IMR-90 (cell line): ENCODE measurements around the gene SERPINI2. TPM values are rescaled to one million over a fixed set of nuclear protein-coding genes. Genes with fewer than 3 reads are reported as not detected.

Experiments
- ATAC-seq: fragments of 200-7000 bp; cut with Tn5 transposase; 2 replicates; pipeline ENCODE4 v1.9.1; 2020; ENCODE audit warnings: low read depth, mild to moderate bottlenecking, moderate library complexity
- BruUV-seq: library from RNA; stranded (reverse); fragments of 400-500 nt; replicated peaks from 2 replicates; lab custom pipeline; 2021; lab: Mats Ljungman, UMichigan
- CTCF ChIA-PET: fragments of 300-600 bp; formaldehyde crosslinking; extraction: SDS; loops from one replicate; lab custom pipeline; 2021; ENCODE audit warnings: antibody characterized with exemption; lab: Yijun Ruan, JAX
- POLR2A ChIA-PET: fragments of 300-600 bp; sonication (Branson Sonifier 250); formaldehyde crosslinking; loops from one replicate; lab custom pipeline; 2022; ENCODE audit warnings: antibody characterized with exemption; ENCODE audit not compliant: unreplicated experiment; lab: Charles Lee
- DNase-seq: peaks from one replicate; pipeline ENCODE4 v3.0.0; 2013
- H2AFZ ChIP-seq: replicated peaks from 2 replicates; pipeline ENCODE3; 2013; ENCODE audit warnings: low read length, mild to moderate bottlenecking; ENCODE audit not compliant: poor library complexity
- H2AK5ac ChIP-seq: 2 replicates; pipeline ENCODE4 v1.6.1; 2013; ENCODE audit warnings: low read depth, low read length, inconsistent platforms
- H2AK9ac ChIP-seq: replicated peaks from 2 replicates; pipeline ENCODE3; 2013; ENCODE audit warnings: mild to moderate bottlenecking, low read depth, low read length, moderate library complexity; ENCODE audit not compliant: poor library complexity
- H2BK120ac ChIP-seq: 2 replicates; pipeline ENCODE4 v1.6.1; 2013; ENCODE audit warnings: low read depth, low read length, inconsistent platforms
- H2BK15ac ChIP-seq: 3 replicates; pipeline ENCODE4 v1.6.1; 2013; ENCODE audit warnings: low read depth, low read length, inconsistent platforms
- H2BK20ac ChIP-seq: 2 replicates; pipeline ENCODE4 v1.6.1; 2013; ENCODE audit warnings: low read depth, mild to moderate bottlenecking, inconsistent platforms, low read length, moderate library complexity
- H2BK5ac ChIP-seq: 2 replicates; pipeline ENCODE4 v1.6.1; 2013; ENCODE audit warnings: mild to moderate bottlenecking, low read depth, low read length, inconsistent platforms; ENCODE audit not compliant: poor library complexity, severe bottlenecking
- H3K14ac ChIP-seq: replicated peaks from 2 replicates; pipeline ENCODE4 v1.6.1; 2013; ENCODE audit warnings: low read depth, low read length, inconsistent platforms
- H3K18ac ChIP-seq: 2 replicates; pipeline ENCODE4 v1.6.1; 2013; ENCODE audit warnings: low read depth, low read length, control low read depth
- H3K23ac ChIP-seq: 2 replicates; pipeline ENCODE4 v1.6.1; 2013; ENCODE audit warnings: low read depth, low read length, inconsistent platforms
- H3K27ac ChIP-seq: 2 replicates; pipeline ENCODE4 v1.5.1; 2013; ENCODE audit warnings: mild to moderate bottlenecking, control low read depth, low read length; ENCODE audit not compliant: insufficient read depth
- H3K27me3 ChIP-seq: 2 replicates; pipeline ENCODE4 v1.6.1; 2013; ENCODE audit warnings: low read length; ENCODE audit not compliant: control insufficient read depth, insufficient read depth
- H3K36me3 ChIP-seq: 2 replicates; pipeline ENCODE4 v1.6.1; 2013; ENCODE audit warnings: low read length, mixed read lengths; ENCODE audit not compliant: control insufficient read depth, insufficient read depth
- H3K4ac ChIP-seq: 2 replicates; pipeline ENCODE4 v1.6.1; 2013; ENCODE audit warnings: low read depth, low read length, inconsistent platforms
- H3K4me1 ChIP-seq: 2 replicates; pipeline ENCODE4 v1.6.1; 2013; ENCODE audit warnings: low read length, mixed read lengths; ENCODE audit not compliant: control insufficient read depth, insufficient read depth
- H3K4me2 ChIP-seq: 2 replicates; pipeline ENCODE4 v1.6.1; 2013; ENCODE audit warnings: low read depth, mild to moderate bottlenecking, control low read depth, low read length, moderate library complexity
- H3K4me3 ChIP-seq: 2 replicates; pipeline ENCODE4 v1.5.1; 2013; ENCODE audit warnings: low read depth, mild to moderate bottlenecking, control low read depth, low read length, moderate library complexity; ENCODE audit not compliant: insufficient read depth
- H3K56ac ChIP-seq: 2 replicates; pipeline ENCODE4 v1.6.1; 2013; ENCODE audit warnings: low read length, inconsistent platforms; ENCODE audit not compliant: insufficient read depth; ENCODE audit errors: extremely low read depth
- H3K79me1 ChIP-seq, 2 experiments: 2 replicates each; pipeline ENCODE4 v1.6.1; 2013; ENCODE audit warnings: low read length in 2 of 2, inconsistent platforms in 1 of 2, low read depth in 1 of 2
- H3K9ac ChIP-seq: 2 replicates; pipeline ENCODE4 v1.6.1; 2013; ENCODE audit warnings: low read depth, low read length, control low read depth
- H3K9me1 ChIP-seq: 2 replicates; pipeline ENCODE4 v1.6.1; 2013; ENCODE audit warnings: low read length, inconsistent platforms; ENCODE audit not compliant: insufficient read depth
- H3K9me3 ChIP-seq: 2 replicates; pipeline ENCODE4 v1.6.1; 2013; ENCODE audit warnings: low read length; ENCODE audit not compliant: control insufficient read depth, insufficient read depth
- H4K20me1 ChIP-seq: 2 replicates; pipeline ENCODE4 v1.6.1; 2013; ENCODE audit warnings: low read length, inconsistent platforms; ENCODE audit not compliant: insufficient read depth
- H4K5ac ChIP-seq: 2 replicates; pipeline ENCODE4 v1.6.1; 2013; ENCODE audit warnings: mild to moderate bottlenecking, low read depth, low read length, control low read depth
- H4K8ac ChIP-seq, 2 experiments: 2 replicates each; pipeline ENCODE4 v1.6.1; 2013; ENCODE audit warnings: low read depth in 2 of 2, low read length in 2 of 2, control low read depth in 1 of 2, inconsistent platforms in 1 of 2
- H4K91ac ChIP-seq: 2 replicates; pipeline ENCODE4 v1.6.1; 2013; ENCODE audit warnings: low read depth, low read length, inconsistent platforms; ENCODE audit not compliant: insufficient read depth
- BHLHE40 ChIP-seq: fragments of 150-350 bp; IDR thresholded peaks from 2 replicates; pipeline ENCODE4 v1.6.1; 2016; ENCODE audit warnings: mild to moderate bottlenecking, low read depth, low read length
- CEBPB ChIP-seq: IDR thresholded peaks from 2 replicates; pipeline ENCODE4 v1.6.1; 2012; ENCODE audit warnings: low read depth, low read length, improper control_type of control experiment
- CHD1 ChIP-seq: IDR thresholded peaks from 2 replicates; pipeline ENCODE4 v1.6.1; 2012; ENCODE audit warnings: low read depth, low read length, improper control_type of control experiment
- CTCF ChIP-seq: conservative IDR thresholded peaks from 2 replicates; pipeline ENCODE4 v1.5.1; 2012; ENCODE audit warnings: mild to moderate bottlenecking, low read depth, low read length, improper control_type of control experiment
- ELK1 ChIP-seq: fragments of 150-350 bp; IDR thresholded peaks from 2 replicates; pipeline ENCODE4 v1.6.1; 2016; ENCODE audit warnings: low read depth, mild to moderate bottlenecking, low read length, moderate library complexity, borderline replicate concordance
- FOS ChIP-seq: fragments of 150-350 bp; IDR thresholded peaks from 2 replicates; pipeline ENCODE4 v1.6.1; 2016; ENCODE audit warnings: low read depth, low read length
- MAFK ChIP-seq: IDR thresholded peaks from 2 replicates; pipeline ENCODE4 v1.6.1; 2012; ENCODE audit warnings: low read depth, low read length, improper control_type of control experiment
- MAZ ChIP-seq: IDR thresholded peaks from 2 replicates; pipeline ENCODE4 v1.6.1; 2012; ENCODE audit warnings: low read depth, mild to moderate bottlenecking, low read length, improper control_type of control experiment, moderate library complexity, borderline replicate concordance
- MXI1 ChIP-seq: IDR thresholded peaks from 2 replicates; pipeline ENCODE4 v1.6.1; 2012; ENCODE audit warnings: low read depth, mild to moderate bottlenecking, low read length, moderate library complexity, borderline replicate concordance
- NFE2L2 ChIP-seq: fragments of 150-350 bp; IDR thresholded peaks from 2 replicates; pipeline ENCODE4 v1.6.1; 2016; ENCODE audit warnings: low read depth, mild to moderate bottlenecking, low read length
- POLR2A ChIP-seq: IDR thresholded peaks from 2 replicates; pipeline ENCODE4 v1.6.1; 2012; ENCODE audit warnings: mild to moderate bottlenecking, low read depth, low read length
- RAD21 ChIP-seq: IDR thresholded peaks from 2 replicates; pipeline ENCODE4 v1.6.1; 2012; ENCODE audit warnings: low read length, improper control_type of control experiment
- RCOR1 ChIP-seq: IDR thresholded peaks from 2 replicates; pipeline ENCODE4 v1.6.1; 2012; ENCODE audit warnings: mild to moderate bottlenecking, low read length, improper control_type of control experiment; ENCODE audit not compliant: insufficient replicate concordance
- RFX5 ChIP-seq: IDR thresholded peaks from 2 replicates; pipeline ENCODE4 v1.8.0; 2012; ENCODE audit warnings: low read depth, mild to moderate bottlenecking, low read length, moderate library complexity
- SMC3 ChIP-seq: fragments of 150-350 bp; IDR thresholded peaks from 2 replicates; pipeline ENCODE4 v1.6.1; 2016; ENCODE audit warnings: low read depth, mild to moderate bottlenecking, antibody characterized with exemption, low read length, moderate library complexity
- USF2 ChIP-seq: fragments of 150-350 bp; IDR thresholded peaks from 2 replicates; pipeline ENCODE4 v1.6.1; 2017; ENCODE audit warnings: mild to moderate bottlenecking, antibody characterized with exemption, low read length, low read depth
- WGBS, 2 experiments: methylation state at CpG; one replicate each; pipeline versions ENCODE4 v1.1.5 to v1.1.7; 2013; ENCODE audit warnings: missing lambda C conversion rate in 2 of 2; ENCODE audit not compliant: insufficient read length in 1 of 2; ENCODE audit errors: extremely low coverage in 2 of 2; 5-methylcytosine and 5-hydroxymethylcytosine counted together
- dilution Hi-C: fragments of 300-500 bp; cut with HindIII; formaldehyde crosslinking; loops from one replicate; pipeline ENCODE4 v1.14.3; 2018; ENCODE audit warnings: low sequenced_read_pairs; ENCODE audit not compliant: unreplicated experiment
- in situ Hi-C: fragments of 300-500 bp; cut with MboI; formaldehyde crosslinking; loops from 3 replicates; pipeline ENCODE4 v1.14.3; 2019; ENCODE audit warnings: low sequenced_read_pairs, inconsistent platforms, mixed read lengths
- intact Hi-C: fragments of 100-400 bp; cut with micrococcal nuclease; formaldehyde crosslinking; loops from 2 replicates; pipeline ENCODE4 v1.10.0; 2022
- polyA plus RNA-seq, 3 experiments: library from polyadenylated mRNA; depleted of rRNA; stranded (reverse); fragments of >200 nt; gene quantifications; 2 replicates each; pipeline ENCODE4 v1.2.3, GENCODE V29; 2012; ENCODE audit warnings: low replicate concordance in 1 of 3
- total RNA-seq: library from RNA; depleted of rRNA; stranded (reverse); fragments of >200 nt; gene quantifications from 2 replicates; pipeline ENCODE4 v1.2.3, GENCODE V29; 2012

Gene SERPINI2
- total and polyA plus RNA-seq, 2 of the 4 experiments (the other 2 are of a cell fraction) = not detected

GRCh38 chr3:167437428-167438139 lies 36.3 kb downstream of the SERPINI2 start:
- H2BK15ac ChIP-seq = no peak overlapping the region
- no peak for DNase-seq
- H2BK120ac ChIP-seq = no peak overlapping the region
- H3K4me1 ChIP-seq = no peaks in the 10 kb centered on the region
- in situ Hi-C loops (no loop called here), dilution Hi-C loops (no loop called here), intact Hi-C loops (no loop called here)
- WGBS, 2 experiments = no CpG with 5 or more reads among the region's 2 CpGs
- no peak overlapping the region for H2BK5ac ChIP-seq
- no peak overlapping the region for H3K4me3 ChIP-seq
- H3K56ac ChIP-seq = no peak overlapping the region
- H3K36me3 ChIP-seq = no peaks in the 10 kb centered on the region
- ChIA-PET CTCF (no interaction called here), POLR2A (no interaction called here)
- no peak overlapping the region for H3K23ac ChIP-seq
- H3K9me1 ChIP-seq = no peaks in the 10 kb centered on the region
- no peak overlapping the region for H3K27ac ChIP-seq
- no peak overlapping the region for H2AK5ac ChIP-seq
- no peak overlapping the region for H3K18ac ChIP-seq
- no peak overlapping the region for H2BK20ac ChIP-seq
- H2AK9ac ChIP-seq = no peak overlapping the region
- H4K8ac ChIP-seq = no peak overlapping the region
- TF ChIP-seq FOS = no peak
- no peak for TF ChIP-seq CTCF
- no peak for TF ChIP-seq MAFK
- TF ChIP-seq RFX5 = no peak
- no peak for TF ChIP-seq SMC3
- no peak for TF ChIP-seq USF2
- TF ChIP-seq BHLHE40 = no peak
- TF ChIP-seq RCOR1 = no peak
- TF ChIP-seq MXI1 = no peak
- no peak for TF ChIP-seq CHD1
- no peak for TF ChIP-seq CEBPB
- TF ChIP-seq RAD21 = no peak
- no peak for TF ChIP-seq POLR2A
- TF ChIP-seq NFE2L2 = no peak
- TF ChIP-seq ELK1 = no peak
- no peak for TF ChIP-seq MAZ
- no peak for ATAC-seq
- H3K9me3 ChIP-seq = peaks cover 2% of the 10 kb centered on the region; the same call in 1 of the 2 replicates
- no peaks in the 10 kb centered on the region for H4K20me1 ChIP-seq
- H3K27me3 ChIP-seq = no peaks in the 10 kb centered on the region
- no peak overlapping the region for H2AFZ ChIP-seq
- H3K4me2 ChIP-seq = no peak overlapping the region
- H4K91ac ChIP-seq = no peak overlapping the region
- H4K5ac ChIP-seq = no peak overlapping the region
- no peak overlapping the region for H3K9ac ChIP-seq
- no peak overlapping the region for H3K14ac ChIP-seq
- no TSS peak for BruUV-seq
- no peak overlapping the region for H3K4ac ChIP-seq
- H3K79me1 ChIP-seq = no peaks in the 10 kb centered on the region
